RPMI8226 (cell line): Measurements from ENCODE around the gene DIS3L2.

ENCODE experiments used
- DNase-seq: peaks from one replicate; pipeline ENCODE4 v3.0.0-alpha.2; 2015

DIS3L2 gene

GRCh38 chr2:232235716-232236115 is 274.2 kb downstream of the DIS3L2 start:
- no peak for DNase-seq

GRCh38 chr2:232236200-232236599 is 274.7 kb downstream of the DIS3L2 start:
- DNase-seq = no peak

GRCh38 chr2:232237464-232237863 is 276.0 kb downstream of the DIS3L2 start:
- DNase-seq = no peak

GRCh38 chr2:232238108-232238507 is 276.6 kb downstream of the DIS3L2 start:
- DNase-seq = no peak

GRCh38 chr2:232238596-232238995 is 277.1 kb downstream of the DIS3L2 start:
- no peak for DNase-seq

- DNase-seq = no peak
These were observed 278.6 kb downstream of the DIS3L2 start for GRCh38 chr2:232239951-232240681.

- no peak for DNase-seq
These were observed 279.4 kb downstream of the DIS3L2 start for GRCh38 chr2:232240906-232241305.

- no peak for DNase-seq
These were observed 280.8 kb downstream of the DIS3L2 start for GRCh38 chr2:232242316-232242715.

GRCh38 chr2:232245111-232245510 is 283.6 kb downstream of the DIS3L2 start:
- no peak for DNase-seq

GRCh38 chr2:232246245-232246644 is 284.7 kb downstream of the DIS3L2 start:
- DNase-seq = no peak

- no peak for DNase-seq
These were observed 287.6 kb downstream of the DIS3L2 start for GRCh38 chr2:232249096-232249495.

- DNase-seq = no peak
These were observed 289.0 kb downstream of the DIS3L2 start for GRCh38 chr2:232250246-232251175.

- no peak for DNase-seq
These were observed 293.5 kb downstream of the DIS3L2 start for GRCh38 chr2:232255033-232255432.

- DNase-seq = no peak
These were observed 298.6 kb downstream of the DIS3L2 start for GRCh38 chr2:232260075-232260474.

GRCh38 chr2:232261776-232262175 is 300.3 kb downstream of the DIS3L2 start:
- DNase-seq = no peak

- no peak for DNase-seq
These were observed 301.8 kb downstream of the DIS3L2 start for GRCh38 chr2:232263295-232263694.

GRCh38 chr2:232264081-232264480 is 302.6 kb downstream of the DIS3L2 start:
- DNase-seq = no peak

GRCh38 chr2:232265329-232265728 is 303.8 kb downstream of the DIS3L2 start:
- DNase-seq = no peak

GRCh38 chr2:232268636-232269165 is 307.2 kb downstream of the DIS3L2 start:
- no peak for DNase-seq

- no peak for DNase-seq
These were observed 308.4 kb downstream of the DIS3L2 start for GRCh38 chr2:232269867-232270266.

GRCh38 chr2:232273903-232274643 is 312.6 kb downstream of the DIS3L2 start:
- no peak for DNase-seq

- peak; percentile 68 for DNase-seq
These were observed 314.2 kb downstream of the DIS3L2 start for GRCh38 chr2:232275670-232276069.
